ENCODE data around the gene DAPK2.
A peak's percentile ranks its signal among the peaks of the same experiment; 100 is the strongest.
"Not testable (repeated sequence)": the region's sequence is repeated elsewhere in the genome, so short reads cannot be mapped to it uniquely, and the experiment has no call there.

Gene DAPK2

GRCh38 chr15:64046421-64047153 lies at the start of gene DAPK2:
Gene DAPK2, minus strand, starts transcription at chr15:64046485. Its CDS starts 6,224 bp downstream, at chr15:64040261.
- no peak for DNase-seq (ENCODE audit: low read depth, low spot score)

DNA sequence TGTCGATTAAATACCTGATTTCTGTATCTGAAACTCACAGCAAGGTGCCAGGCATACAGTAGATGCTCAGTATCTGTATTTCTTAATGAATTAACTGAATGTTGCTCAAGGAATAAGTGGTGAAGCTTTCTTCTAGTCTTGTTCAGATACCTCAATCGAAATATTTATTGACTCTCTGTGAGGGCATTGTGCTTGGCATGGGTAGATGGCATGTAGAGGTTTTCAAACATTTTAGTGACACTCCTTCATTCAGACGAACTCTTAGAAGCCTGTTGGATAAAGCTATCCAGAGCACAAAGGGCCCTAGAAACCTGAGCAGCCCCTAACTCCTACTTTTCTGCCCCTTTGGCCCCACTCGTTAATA lies 49.1 kb upstream of the DAPK2 start:
- no peak for DNase-seq (ENCODE audit: low read depth, low spot score)

DNA sequence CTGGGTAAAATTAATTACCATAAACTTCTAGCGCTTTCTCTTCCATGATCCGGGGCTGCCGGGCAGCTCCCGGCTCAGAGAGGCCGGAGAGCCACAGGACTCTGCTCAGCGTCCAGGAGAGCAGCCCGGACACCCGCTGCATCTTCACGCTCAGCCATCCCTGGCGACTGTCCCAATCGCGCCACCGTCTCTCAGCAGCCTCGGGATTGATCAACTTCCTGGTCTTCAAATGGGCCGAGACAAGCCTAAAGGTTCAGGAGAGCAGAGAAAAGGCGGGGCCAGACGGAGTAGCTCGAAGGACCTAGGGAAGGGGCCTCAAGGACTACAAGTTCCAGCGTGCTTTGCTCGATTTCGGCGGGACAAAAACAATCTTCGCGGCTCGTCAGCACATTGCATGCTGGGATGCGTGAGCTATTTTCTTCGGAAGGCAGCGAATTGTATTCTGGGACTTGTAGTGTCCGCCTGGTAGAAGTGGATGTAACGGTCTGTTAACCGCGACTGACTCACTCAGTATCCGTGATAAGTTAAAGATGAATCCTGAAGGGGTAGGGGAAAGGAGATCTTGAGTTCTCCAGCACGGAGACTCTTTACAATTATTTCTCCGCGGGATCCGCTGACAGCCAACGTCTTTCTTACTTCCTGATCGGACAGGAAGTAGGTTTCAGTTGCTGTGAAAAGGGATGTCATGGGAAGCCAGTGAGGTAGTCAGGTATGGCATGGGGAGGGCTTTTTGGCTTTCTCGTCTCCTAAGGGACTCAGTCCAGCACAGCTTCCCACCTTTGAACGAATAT lies 47.5 kb upstream of the DAPK2 start, which contains the start of gene CIAO2A:
Gene CIAO2A (minus strand): TSS at position 212 of the 791 bp plus-strand sequence. CDS start 70 bp downstream, at position 142.
- DNase-seq (ENCODE audit: low read depth, low spot score), result peak; percentile 96

DNA sequence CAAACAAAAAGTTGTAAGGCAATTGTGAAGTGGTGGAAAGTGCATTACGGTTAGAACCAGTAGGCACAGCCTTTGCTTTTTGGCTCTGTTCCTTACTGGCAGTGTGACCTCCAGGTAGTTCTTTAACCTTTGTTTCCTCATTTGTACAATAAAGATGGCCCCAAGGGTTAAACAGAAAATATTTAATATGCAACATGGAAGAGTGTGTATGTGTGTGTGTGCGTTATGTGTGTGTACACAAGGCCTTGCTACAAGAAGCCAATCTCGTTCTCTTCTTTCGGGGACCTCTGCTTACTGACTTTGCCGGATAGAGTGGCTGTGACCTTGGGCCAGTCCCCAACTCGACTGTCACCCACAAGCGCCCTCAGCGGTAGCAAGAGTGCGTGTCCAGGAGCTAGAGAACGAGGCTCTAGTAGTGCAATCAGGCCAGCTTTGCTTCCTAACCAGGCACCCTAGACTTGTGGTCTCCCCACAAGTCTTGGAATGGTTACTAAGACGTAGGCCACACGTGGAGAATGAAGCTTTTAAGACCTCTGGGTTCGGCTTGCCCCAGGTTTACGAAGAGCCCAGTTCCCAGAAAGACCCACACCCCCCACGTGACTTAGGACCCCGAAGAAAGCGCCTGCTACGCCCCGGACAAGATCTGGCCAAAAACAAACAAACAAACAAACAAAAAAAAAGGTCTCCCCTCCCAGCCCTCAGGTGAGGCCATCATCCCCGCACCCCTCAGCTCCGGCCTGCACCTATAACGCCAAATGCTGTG lies 46.8 kb upstream of the DAPK2 start:
- DNase-seq (ENCODE audit: low read depth, low spot score), result no peak

GRCh38 chr15:64092075-64092820 lies 46.0 kb upstream of the DAPK2 start:
- DNase-seq (ENCODE audit: low read depth, low spot score), result no peak

DNA sequence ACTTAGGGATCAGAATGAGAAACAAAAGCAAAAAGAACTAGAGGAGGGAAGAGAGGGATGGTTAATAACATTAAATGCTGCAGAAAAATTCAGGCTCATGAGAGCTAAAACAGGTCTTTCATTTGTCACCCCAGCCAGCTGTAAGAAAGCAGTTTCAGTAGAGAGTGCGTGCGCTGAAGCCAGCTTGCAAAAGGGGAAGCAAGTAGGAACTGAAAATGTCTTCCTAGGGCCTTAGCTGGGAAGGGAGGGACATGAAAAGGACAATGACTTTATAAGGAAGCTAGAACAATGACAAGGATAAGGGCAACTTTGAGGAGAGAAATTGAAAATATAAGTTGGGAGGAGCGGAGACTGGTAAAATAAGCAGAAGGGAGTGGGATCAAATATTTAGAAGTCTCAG lies 44.2 kb upstream of the DAPK2 start:
- DNase-seq (ENCODE audit: low read depth, low spot score), result no peak

GRCh38 chr15:64089543-64090280 lies 43.4 kb upstream of the DAPK2 start:
- DNase-seq (ENCODE audit: low read depth, low spot score), result no peak

- no peak for DNase-seq (ENCODE audit: low read depth, low spot score)
These were observed 36.5 kb upstream of the DAPK2 start for GRCh38 chr15:64082757-64083156.

GRCh38 chr15:64073496-64073895 lies 27.2 kb upstream of the DAPK2 start:
- DNase-seq (ENCODE audit: low read depth, low spot score), result not testable (repeated sequence)

- no peak for DNase-seq (ENCODE audit: low read depth, low spot score)
These were observed 26.5 kb upstream of the DAPK2 start for GRCh38 chr15:64072812-64073211.

DNA sequence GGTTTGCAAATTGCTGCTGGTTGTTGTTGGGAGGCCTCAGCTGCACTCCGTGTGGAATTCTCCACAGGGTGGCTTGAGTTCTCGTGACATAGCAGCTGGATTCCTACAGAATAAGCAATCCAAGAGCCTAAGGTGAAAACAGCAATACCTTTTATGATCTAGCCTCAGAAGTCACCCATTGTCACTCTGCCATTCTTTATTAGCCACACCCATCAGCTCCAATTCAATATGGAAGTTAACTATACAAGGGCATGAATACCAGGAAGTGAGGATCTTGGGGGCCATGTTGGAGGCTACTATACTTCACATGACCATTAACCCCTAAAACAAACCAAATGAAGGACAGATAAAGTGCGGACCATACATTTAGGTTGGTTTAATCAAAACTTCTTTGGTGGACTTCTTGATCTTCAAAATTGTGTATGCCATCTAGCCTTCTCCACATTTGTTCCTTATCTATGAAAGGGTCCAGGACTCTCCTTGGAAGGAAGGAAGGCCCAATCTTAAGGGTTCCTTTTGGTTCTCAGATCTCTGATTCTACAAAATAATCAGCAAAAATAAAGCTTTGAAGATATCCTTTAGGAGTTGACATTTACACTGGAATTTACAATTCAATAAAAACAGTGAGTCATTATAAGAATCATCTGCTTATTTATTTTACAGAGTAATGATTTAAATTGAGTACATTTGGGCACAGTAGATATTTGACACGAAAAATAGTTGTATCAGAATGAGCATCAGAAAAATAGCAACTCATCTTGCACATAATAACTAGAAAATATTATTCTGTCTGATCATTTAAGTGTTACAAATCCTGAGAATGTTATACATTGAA lies 25.9 kb upstream of the DAPK2 start:
- no peak for DNase-seq (ENCODE audit: low read depth, low spot score)

DNA sequence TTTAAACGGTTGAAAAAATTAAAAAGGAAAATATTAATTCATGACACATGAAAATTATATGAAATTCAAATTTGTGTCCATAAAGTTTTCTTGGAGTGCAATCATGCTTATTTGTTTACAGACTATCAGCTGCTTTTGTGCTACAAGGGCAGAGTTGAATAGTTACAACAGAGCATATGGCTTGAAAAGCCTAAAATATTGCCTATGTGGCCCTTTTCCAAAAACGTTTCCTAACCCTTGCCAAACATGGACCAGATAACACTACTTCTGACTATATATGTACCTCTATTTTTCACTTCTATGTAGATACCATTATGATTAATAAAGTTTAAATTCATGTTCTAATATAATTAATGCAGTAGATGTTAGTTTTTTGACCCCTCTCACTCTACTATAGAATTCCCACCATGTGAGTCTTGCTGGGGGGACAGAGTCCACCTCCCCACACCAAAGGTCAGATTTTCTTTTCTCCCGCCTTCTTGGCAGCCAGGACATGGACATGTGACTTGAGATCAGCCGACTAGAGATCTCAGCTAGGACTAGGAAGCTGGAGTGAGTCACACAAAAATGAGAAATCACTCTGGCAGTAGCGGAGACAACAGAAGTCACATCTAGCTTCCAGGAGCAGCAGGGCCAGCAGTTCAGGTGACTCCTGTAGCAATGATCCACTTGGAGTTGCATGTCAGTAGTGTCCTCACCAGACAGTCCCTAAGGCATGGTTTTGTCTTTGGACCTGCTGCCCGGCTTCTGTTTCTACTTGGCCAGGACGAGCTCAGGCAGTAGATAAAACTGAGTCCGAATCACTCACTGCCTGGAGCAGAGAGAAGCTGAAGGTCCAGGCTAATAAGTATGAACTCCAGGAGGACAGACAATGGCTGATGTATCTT lies 24.9 kb upstream of the DAPK2 start:
- DNase-seq (ENCODE audit: low read depth, low spot score), result no peak

DNA sequence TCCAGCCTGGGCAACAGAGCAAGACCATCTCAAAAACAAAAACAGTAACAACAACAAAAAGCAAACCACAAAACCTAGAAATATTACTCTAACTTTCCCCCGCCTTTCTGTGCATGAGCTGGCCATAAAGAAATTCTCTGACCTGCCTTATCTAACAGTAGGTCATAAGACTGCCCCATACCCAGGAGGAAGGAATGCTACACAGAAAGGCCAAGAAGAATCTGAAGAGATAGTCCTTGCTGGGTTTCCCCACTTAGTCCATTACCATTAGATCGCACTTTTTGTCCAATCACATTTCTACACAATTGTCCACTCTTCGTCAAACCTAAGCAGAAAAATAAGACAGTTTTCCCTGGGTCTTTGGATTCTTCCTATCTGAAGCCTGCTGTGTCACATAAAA lies 23.8 kb upstream of the DAPK2 start:
- no peak for DNase-seq (ENCODE audit: low read depth, low spot score)

- DNase-seq (ENCODE audit: low read depth, low spot score), result no peak
These were observed 21.8 kb upstream of the DAPK2 start for GRCh38 chr15:64068133-64068532.

- DNase-seq (ENCODE audit: low read depth, low spot score), result no peak
These were observed 21.3 kb upstream of the DAPK2 start for GRCh38 chr15:64067564-64068030.

- no peak for DNase-seq (ENCODE audit: low read depth, low spot score)
These were observed 20.2 kb upstream of the DAPK2 start for GRCh38 chr15:64066451-64066850.

GRCh38 chr15:64060716-64061115 lies 14.4 kb upstream of the DAPK2 start:
- no peak for DNase-seq (ENCODE audit: low read depth, low spot score)

GRCh38 chr15:64059104-64059503 lies 12.8 kb upstream of the DAPK2 start:
- DNase-seq (ENCODE audit: low read depth, low spot score), result not testable (repeated sequence)

- no peak for DNase-seq (ENCODE audit: low read depth, low spot score)
These were observed 12.0 kb upstream of the DAPK2 start for GRCh38 chr15:64058279-64058678.

Data from smooth muscle cell of the brain vasculature (primary cell).